GM12874 (cell line): ENCODE results near the gene LRP10.

Experiments used
- CTCF ChIP-seq: IDR thresholded peaks from 2 replicates; pipeline ENCODE4 v1.5.1; 2011; ENCODE audit warnings: low read depth, mild to moderate bottlenecking, control low read depth, low read length, moderate library complexity; ENCODE audit not compliant: insufficient read depth

Gene LRP10

GRCh38 chr14:22872033-22872832, 693 bp downstream of the LRP10 start:
- TF ChIP-seq CTCF = peak; percentile 91

- TF ChIP-seq CTCF = no peak
Observed at GRCh38 chr14:22872833-22873520, 1.4 kb downstream of the LRP10 start.

- TF ChIP-seq CTCF = no peak
Observed at GRCh38 chr14:22875003-22875747, 3.6 kb downstream of the LRP10 start.

GRCh38 chr14:22875748-22876319, 4.3 kb downstream of the LRP10 start:
- no peak for TF ChIP-seq CTCF

GRCh38 chr14:22877000-22877501, 5.5 kb downstream of the LRP10 start:
- TF ChIP-seq CTCF = no peak

- no peak for TF ChIP-seq CTCF
Observed at GRCh38 chr14:22878271-22879246, 7.0 kb downstream of the LRP10 start.
